Thoracic aorta (tissue), 2 donors: Measurements from ENCODE around the gene IQGAP1. TPM values are rescaled to one million over a fixed set of nuclear protein-coding genes. Genes with fewer than 3 reads are reported as not detected.

Source experiments
- ATAC-seq: fragments of 150-250 bp; one replicate; pipeline ENCODE4 v1.8.0; 2017; ENCODE audit warnings: low read depth; ENCODE audit not compliant: insufficient number of reproducible peaks, low FRiP score
- DNase-seq: peaks from one replicate; pipeline ENCODE4 v3.0.0-alpha.2; 2020; ENCODE audit warnings: low spot score
- H3K27ac ChIP-seq, 2 donors: fragments of 200-600 bp; sonication (generic); 1 replicate in 1 of 2; 2 replicates in 1 of 2; pipeline ENCODE4 v1.5.1; 2016; ENCODE audit warnings: mild to moderate bottlenecking in 2 of 2, moderate library complexity in 2 of 2
- H3K27me3 ChIP-seq: fragments of 200-600 bp; sonication (generic); replicated peaks from 2 replicates; pipeline ENCODE4 v1.6.0; 2016; ENCODE audit warnings: mild to moderate bottlenecking; ENCODE audit not compliant: insufficient read depth
- H3K36me3 ChIP-seq: fragments of 200-600 bp; sonication (generic); one replicate; pipeline ENCODE4 v1.5.1; 2016
- H3K4me1 ChIP-seq, 2 donors: fragments of 200-600 bp; sonication (generic); 1 replicate in 1 of 2; 2 replicates in 1 of 2; pipeline versions ENCODE4 v1.5.1 to v1.6.0; 2016; ENCODE audit warnings: low read depth in 2 of 2, mild to moderate bottlenecking in 1 of 2; ENCODE audit not compliant: control insufficient read depth in 1 of 2
- H3K4me3 ChIP-seq: fragments of 200-600 bp; sonication (generic); 2 replicates; pipeline ENCODE4 v1.5.1; 2016; ENCODE audit warnings: mild to moderate bottlenecking
- H3K9me3 ChIP-seq: fragments of 200-600 bp; sonication (generic); 2 replicates; pipeline ENCODE4 v1.5.1; 2016
- CTCF ChIP-seq: fragments of 200-600 bp; sonication (generic); IDR thresholded peaks from one replicate; pipeline ENCODE4 v1.5.1; 2019; ENCODE audit warnings: antibody characterized with exemption
- total RNA-seq, 2 donors: library from RNA; depleted of rRNA; stranded (reverse); fragments of >200 nt; gene quantifications; one replicate each; pipeline versions ENCODE4 v1.1.0 to v1.2.3, GENCODE V29; 2016

The IQGAP1 gene
- total RNA-seq, 2 donors from 2014 or later, result 280 to 340 TPM

GRCh38 chr15:90489944-90490343 lies 101.9 kb downstream of the IQGAP1 start:
- H3K36me3 ChIP-seq, result peaks cover 79% of the 10 kb centered on the region
- H3K9me3 ChIP-seq, result no peaks in the 10 kb centered on the region
- no peaks in the 10 kb centered on the region for H3K4me1 ChIP-seq
- H3K27ac ChIP-seq, result peak overlapping the region in 1 of 2 donors; percentile 4
- DNase-seq, result no peak
- no peak for TF ChIP-seq CTCF
- H3K4me3 ChIP-seq, result no peak overlapping the region
- H3K27me3 ChIP-seq, result no peaks in the 10 kb centered on the region
- no peak for ATAC-seq

- DNase-seq, result no peak
- no peak overlapping the region for H3K4me3 ChIP-seq
- H3K27me3 ChIP-seq, result no peaks in the 10 kb centered on the region
- no peaks in the 10 kb centered on the region for H3K9me3 ChIP-seq
- no peak overlapping the region for H3K27ac ChIP-seq
- no peak for TF ChIP-seq CTCF
- ATAC-seq, result no peak
- peaks cover 65% of the 10 kb centered on the region for H3K36me3 ChIP-seq
- no peaks in the 10 kb centered on the region for H3K4me1 ChIP-seq
Measured at GRCh38 chr15:90493647-90494046, 105.6 kb downstream of the IQGAP1 start.

- ATAC-seq, result no peak
- Histone ChIP-seq H3K27ac (no peak overlapping the region), H3K36me3 (peaks cover 65% of the 10 kb centered on the region)
Measured at GRCh38 chr15:90495067-90495466, 107.0 kb downstream of the IQGAP1 start.

GRCh38 chr15:90496791-90497190 lies 108.7 kb downstream of the IQGAP1 start:
- Histone ChIP-seq H3K36me3 (peaks cover 56% of the 10 kb centered on the region), H3K4me1 (no peaks in the 10 kb centered on the region), H3K9me3 (no peaks in the 10 kb centered on the region), H3K27me3 (no peaks in the 10 kb centered on the region), H3K27ac (no peak overlapping the region), H3K4me3 (no peak overlapping the region)
- DNase-seq (no peak), ATAC-seq (no peak)
- no peak for TF ChIP-seq CTCF

More at GRCh38 chr15:90495067-90495466, 107.0 kb downstream of the IQGAP1 start:
- no peak for DNase-seq
- H3K27me3 ChIP-seq, result no peaks in the 10 kb centered on the region
- no peak for TF ChIP-seq CTCF
- H3K9me3 ChIP-seq, result no peaks in the 10 kb centered on the region
- H3K4me3 ChIP-seq, result no peak overlapping the region
- no peaks in the 10 kb centered on the region for H3K4me1 ChIP-seq

DNA sequence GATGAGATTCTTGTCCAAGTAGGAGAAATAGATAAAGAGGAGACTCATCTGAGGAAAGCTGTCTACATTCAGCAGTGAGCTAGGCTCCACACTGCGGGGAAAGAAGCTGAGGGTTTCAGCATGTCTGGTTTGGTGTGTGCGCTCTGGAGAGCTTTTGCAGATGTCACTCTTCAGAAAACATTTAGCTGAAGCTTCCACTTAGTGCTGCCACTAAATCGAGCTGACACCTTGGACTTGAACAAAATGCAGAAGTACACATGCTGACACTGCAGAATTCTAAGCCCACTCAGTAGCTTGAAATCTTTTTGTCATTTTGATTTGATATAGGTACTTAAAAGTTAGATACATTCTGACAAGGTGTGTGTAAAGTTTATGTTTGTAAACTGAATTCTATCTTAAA lies 109.3 kb downstream of the IQGAP1 start:
- Histone ChIP-seq H3K4me1 (no peaks in the 10 kb centered on the region), H3K36me3 (peaks cover 57% of the 10 kb centered on the region), H3K4me3 (no peak overlapping the region), H3K27ac (no peak overlapping the region), H3K9me3 (no peaks in the 10 kb centered on the region), H3K27me3 (no peaks in the 10 kb centered on the region)
- ATAC-seq (no peak), DNase-seq (no peak)
- no peak for TF ChIP-seq CTCF
